Keratinocyte (primary cell): Measurements from ENCODE around the gene SORBS2. TPM values are rescaled to one million over a fixed set of nuclear protein-coding genes. Genes with fewer than 3 reads are reported as not detected.
A peak's percentile ranks its signal among the peaks of the same experiment; 100 is the strongest.

Experiments
- DNase-seq: peaks from one replicate; pipeline ENCODE4 v3.0.0-alpha.2; 2011; ENCODE audit warnings: low read depth, missing footprints, low spot score
- FAIRE-seq: peaks from 2 replicates; lab custom pipeline; 2011; peaks lifted over from hg19 to GRCh38; lab: Jason Lieb, UNC
- H2AFZ ChIP-seq: 2 replicates; pipeline ENCODE4 v1.6.0; 2012; ENCODE audit warnings: low read length, control low read depth, inconsistent platforms; ENCODE audit not compliant: control insufficient read depth
- H3K27ac ChIP-seq: 2 replicates; pipeline ENCODE4 v1.5.1; 2011; ENCODE audit warnings: low read length; ENCODE audit not compliant: control insufficient read depth, insufficient read depth
- H3K27me3 ChIP-seq: 3 replicates; pipeline ENCODE4 v1.6.0; 2011; ENCODE audit warnings: low read length; ENCODE audit not compliant: control insufficient read depth, insufficient read depth; ENCODE audit errors: extremely low read depth
- H3K36me3 ChIP-seq, 2 experiments: 2 replicates in 1 of 2; 3 replicates in 1 of 2; pipeline ENCODE4 v1.5.1; 2011; ENCODE audit warnings: low read length in 2 of 2, mild to moderate bottlenecking in 1 of 2; ENCODE audit not compliant: control insufficient read depth in 2 of 2, insufficient read depth in 2 of 2; ENCODE audit errors: extremely low read depth in 1 of 2
- H3K4me1 ChIP-seq: 3 replicates; pipeline ENCODE4 v1.5.1; 2011; ENCODE audit warnings: low read length; ENCODE audit not compliant: control insufficient read depth, insufficient read depth; ENCODE audit errors: extremely low read depth
- H3K4me2 ChIP-seq: 3 replicates; pipeline ENCODE4 v1.6.0; 2011; ENCODE audit warnings: low read depth, low read length; ENCODE audit not compliant: control insufficient read depth, insufficient read depth; ENCODE audit errors: extremely low read depth
- H3K4me3 ChIP-seq, 3 experiments: fragments of 200-600 bp in 1 of 3; sonication (generic) in 1 of 3; 2 replicates in 2 of 3; 3 replicates in 1 of 3; pipeline ENCODE4 v1.5.1; 2011 to 2016; ENCODE audit warnings: low read length in 3 of 3, mild to moderate bottlenecking in 3 of 3, control low read depth in 2 of 3, inconsistent platforms in 1 of 3, low read depth in 1 of 3, mixed read lengths in 1 of 3, mixed run types in 1 of 3, moderate library complexity in 1 of 3; ENCODE audit not compliant: control insufficient read depth in 2 of 3, insufficient read depth in 2 of 3; ENCODE audit errors: extremely low read depth in 1 of 3
- H3K79me2 ChIP-seq: 2 replicates; pipeline ENCODE4 v1.6.0; 2012; ENCODE audit warnings: low read length; ENCODE audit not compliant: control insufficient read depth, insufficient read depth
- H3K9ac ChIP-seq: 3 replicates; pipeline ENCODE4 v1.6.0; 2011; ENCODE audit warnings: low read length; ENCODE audit not compliant: control insufficient read depth, insufficient read depth; ENCODE audit errors: extremely low read depth
- H3K9me1 ChIP-seq: 3 replicates; pipeline ENCODE4 v1.6.0; 2011; ENCODE audit warnings: low read length; ENCODE audit not compliant: control insufficient read depth, insufficient read depth; ENCODE audit errors: extremely low read depth
- H3K9me3 ChIP-seq: 2 replicates; pipeline ENCODE4 v1.5.1; 2012; ENCODE audit warnings: low read depth, low read length; ENCODE audit not compliant: control insufficient read depth
- H4K20me1 ChIP-seq: 3 replicates; pipeline ENCODE4 v1.6.0; 2011; ENCODE audit warnings: low read length; ENCODE audit not compliant: control insufficient read depth, insufficient read depth; ENCODE audit errors: extremely low read depth
- EZH2 ChIP-seq: IDR thresholded peaks from one replicate; pipeline ENCODE4 v1.6.1; 2012; ENCODE audit warnings: inconsistent platforms, mild to moderate bottlenecking, low read length, moderate library complexity
- dilution Hi-C: fragments of 300-500 bp; cut with MboI; formaldehyde crosslinking; loops from one replicate; pipeline ENCODE4 v1.7.0; 2020; ENCODE audit warnings: low sequenced_read_pairs; ENCODE audit not compliant: extremely low pct_ligation_motif_present
- polyA plus RNA-seq, 5 experiments: library from polyadenylated mRNA; depleted of rRNA in 3 of 5; stranded (reverse) in 3 of 5; stranded (forward) in 1 of 5; unstranded in 1 of 5; fragments of >200 nt; gene quantifications; 1 replicate in 1 of 5; 2 replicates in 3 of 5; 3 replicates in 1 of 5; pipeline versions ENCODE4 v1.2.1 to v1.2.3, GENCODE V29; 2011 to 2012; ENCODE audit warnings: missing spikeins in 2 of 5, low read depth in 1 of 5, low replicate concordance in 1 of 5
- TF ChIP-seq, protein P1 (sequence below), 3 experiments: IDR thresholded peaks in 1 of 3; conservative IDR thresholded peaks in 1 of 3; optimal IDR thresholded peaks in 1 of 3; 2 replicates in 2 of 3; 3 replicates in 1 of 3; pipeline versions ENCODE3 to v1.5.1; 2011; ENCODE audit warnings: low read length in 3 of 3, mild to moderate bottlenecking in 3 of 3, moderate library complexity in 2 of 3, control low read depth in 1 of 3, inconsistent platforms in 1 of 3; ENCODE audit not compliant: insufficient read depth in 2 of 3; ENCODE audit errors: extremely low read depth in 1 of 3

The SORBS2 gene
- polyA plus RNA-seq, 1 donor (not counting 4 experiments of a cell fraction or from before 2014, with no cell fraction given) = 0.14 TPM

DNA sequence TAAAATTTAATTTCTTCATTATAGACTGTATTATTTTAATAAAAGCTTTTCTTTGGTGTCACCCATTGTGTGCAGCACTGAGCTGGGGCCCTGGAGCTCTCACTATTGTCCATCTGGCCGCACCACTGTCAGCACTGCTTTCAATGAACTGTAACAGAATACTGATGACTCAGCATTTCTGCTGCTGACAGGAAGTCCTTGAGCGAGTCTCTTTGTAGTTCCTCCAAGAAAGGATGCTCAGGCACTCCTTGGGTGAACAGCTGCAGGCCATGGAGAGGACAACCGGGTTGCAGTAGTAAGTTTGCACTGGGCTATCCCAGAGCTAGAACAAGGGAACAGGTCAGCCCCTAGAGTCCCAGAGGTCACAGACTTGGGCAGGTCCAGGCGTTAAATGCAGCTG lies 81.6 kb downstream of the SORBS2 start:
- no peaks in the 10 kb centered on the region for H3K79me2 ChIP-seq
- peak overlapping the region; percentile 22 for H3K27ac ChIP-seq
- FAIRE-seq = no peak
- DNase-seq = no peak
- H3K4me3 ChIP-seq = no peak overlapping the region
- peak overlapping the region; percentile 54 for H3K4me2 ChIP-seq
- dilution Hi-C loops = no loop called here
- no peak overlapping the region for H3K9ac ChIP-seq
- no peaks in the 10 kb centered on the region for H3K36me3 ChIP-seq
- no peaks in the 10 kb centered on the region for H3K27me3 ChIP-seq
- H3K4me1 ChIP-seq = peaks cover 9% of the 10 kb centered on the region
- TF ChIP-seq, protein P1, sequence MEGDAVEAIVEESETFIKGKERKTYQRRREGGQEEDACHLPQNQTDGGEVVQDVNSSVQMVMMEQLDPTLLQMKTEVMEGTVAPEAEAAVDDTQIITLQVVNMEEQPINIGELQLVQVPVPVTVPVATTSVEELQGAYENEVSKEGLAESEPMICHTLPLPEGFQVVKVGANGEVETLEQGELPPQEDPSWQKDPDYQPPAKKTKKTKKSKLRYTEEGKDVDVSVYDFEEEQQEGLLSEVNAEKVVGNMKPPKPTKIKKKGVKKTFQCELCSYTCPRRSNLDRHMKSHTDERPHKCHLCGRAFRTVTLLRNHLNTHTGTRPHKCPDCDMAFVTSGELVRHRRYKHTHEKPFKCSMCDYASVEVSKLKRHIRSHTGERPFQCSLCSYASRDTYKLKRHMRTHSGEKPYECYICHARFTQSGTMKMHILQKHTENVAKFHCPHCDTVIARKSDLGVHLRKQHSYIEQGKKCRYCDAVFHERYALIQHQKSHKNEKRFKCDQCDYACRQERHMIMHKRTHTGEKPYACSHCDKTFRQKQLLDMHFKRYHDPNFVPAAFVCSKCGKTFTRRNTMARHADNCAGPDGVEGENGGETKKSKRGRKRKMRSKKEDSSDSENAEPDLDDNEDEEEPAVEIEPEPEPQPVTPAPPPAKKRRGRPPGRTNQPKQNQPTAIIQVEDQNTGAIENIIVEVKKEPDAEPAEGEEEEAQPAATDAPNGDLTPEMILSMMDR (optimal IDR thresholded peaks at IDR 0.05 in 1 of 3, IDR thresholded peaks at IDR 0.05 in 1 of 3, conservative IDR thresholded peaks at IDR 0.05 in 1 of 3; ENCODE audit: extremely low read depth in 1 of 3, insufficient read depth in 2 of 3, low read length in 3 of 3) = no peak
- TF ChIP-seq EZH2 = no peak
- H2AFZ ChIP-seq = no peak overlapping the region
- no peaks in the 10 kb centered on the region for H4K20me1 ChIP-seq
- no peaks in the 10 kb centered on the region for H3K9me1 ChIP-seq
- no peaks in the 10 kb centered on the region for H3K9me3 ChIP-seq

DNA sequence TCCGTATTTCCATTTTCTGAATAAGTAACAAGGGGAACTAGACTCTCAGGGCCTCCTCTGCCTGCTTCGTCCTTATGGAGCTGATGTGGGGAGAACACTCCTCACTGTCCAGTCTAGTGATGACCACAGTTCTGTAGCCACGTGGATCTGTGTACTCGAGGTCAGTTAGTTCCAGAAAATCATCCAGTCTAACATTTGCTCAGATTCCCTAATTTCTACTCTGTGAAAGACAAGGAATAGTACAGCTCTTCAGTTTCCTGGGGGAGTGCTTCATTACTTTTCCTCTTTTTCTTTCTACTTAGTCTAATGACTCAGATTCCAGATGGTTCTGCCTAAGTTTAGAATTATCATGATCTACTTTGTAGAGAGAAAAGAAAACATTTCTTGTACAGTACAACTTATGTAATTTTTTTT lies 82.6 kb downstream of the SORBS2 start:
- no peak overlapping the region for H3K9ac ChIP-seq
- H3K4me3 ChIP-seq = no peak overlapping the region
- H3K36me3 ChIP-seq = no peaks in the 10 kb centered on the region
- peaks cover 9% of the 10 kb centered on the region for H3K4me1 ChIP-seq
- no peaks in the 10 kb centered on the region for H3K79me2 ChIP-seq
- H3K4me2 ChIP-seq = no peak overlapping the region
- no peaks in the 10 kb centered on the region for H3K9me3 ChIP-seq
- dilution Hi-C loops = no loop called here
- H4K20me1 ChIP-seq = no peaks in the 10 kb centered on the region
- H3K9me1 ChIP-seq = no peaks in the 10 kb centered on the region
- no peak overlapping the region for H2AFZ ChIP-seq
- H3K27ac ChIP-seq = no peak overlapping the region
- TF ChIP-seq, protein P1 (optimal IDR thresholded peaks at IDR 0.05 in 1 of 3, IDR thresholded peaks at IDR 0.05 in 1 of 3, conservative IDR thresholded peaks at IDR 0.05 in 1 of 3; ENCODE audit: extremely low read depth in 1 of 3, insufficient read depth in 2 of 3, low read length in 3 of 3) = no peak
- no peak for TF ChIP-seq EZH2
- H3K27me3 ChIP-seq = no peaks in the 10 kb centered on the region
- no peak for DNase-seq
- no peak for FAIRE-seq
